Heart left ventricle (tissue), 16 donors: Measurements from ENCODE around the gene LIPG. TPM values are rescaled to one million over a fixed set of nuclear protein-coding genes. Genes with fewer than 3 reads are reported as not detected.

Experiments used
- ATAC-seq, 4 donors: fragments of 200-7000 bp; cut with Tn5 transposase; one replicate each; pipeline ENCODE4 v1.9.1; 2020 to 2022; ENCODE audit warnings: moderate library complexity in 4 of 4, mild to moderate bottlenecking in 3 of 4, moderate number of reproducible peaks in 1 of 4
- DNase-seq, 5 donors: peaks; one replicate each; pipeline ENCODE4 v3.0.0-alpha.2; 2020
- H3K27ac ChIP-seq, 12 donors: fragments of 200-600 bp; sonication (generic) in 4 of 12; one replicate each; pipeline versions ENCODE4 v1.5.0 to v1.8.0; 2016 to 2022; ENCODE audit warnings: mild to moderate bottlenecking in 2 of 12
- H3K27me3 ChIP-seq, 9 donors: fragments of 200-600 bp; sonication (generic) in 2 of 9; one replicate each; pipeline versions ENCODE4 v1.5.1 to v1.8.0; 2016 to 2022; ENCODE audit warnings: mild to moderate bottlenecking in 3 of 9
- H3K36me3 ChIP-seq, 9 donors: fragments of 200-600 bp; sonication (generic) in 2 of 9; one replicate each; pipeline versions ENCODE4 v1.5.0 to v1.8.0; 2018 to 2022; ENCODE audit warnings: mild to moderate bottlenecking in 2 of 9
- H3K4me1 ChIP-seq, 12 donors: fragments of 200-600 bp; sonication (generic) in 4 of 12; one replicate each; pipeline versions ENCODE4 v1.5.0 to v1.8.0; 2016 to 2022; ENCODE audit warnings: mild to moderate bottlenecking in 3 of 12
- H3K4me3 ChIP-seq, 12 donors: fragments of 200-600 bp; sonication (generic) in 4 of 12; one replicate each; pipeline versions ENCODE4 v1.5.0 to v1.8.0; 2017 to 2022; ENCODE audit warnings: mild to moderate bottlenecking in 9 of 12, moderate library complexity in 4 of 12
- H3K9me3 ChIP-seq, 12 donors: fragments of 200-600 bp; sonication (generic) in 4 of 12; one replicate each; pipeline versions ENCODE4 v1.5.0 to v1.8.0; 2016 to 2022; ENCODE audit warnings: mild to moderate bottlenecking in 1 of 12
- CTCF ChIP-seq, 12 donors: fragments of 200-600 bp; sonication (generic) in 4 of 12; IDR thresholded peaks; one replicate each; pipeline versions ENCODE4 v1.5.0 to v1.8.0; 2018 to 2022; ENCODE audit warnings: antibody characterized with exemption in 12 of 12, mild to moderate bottlenecking in 5 of 12
- POLR2A ChIP-seq, 2 donors: fragments of 450-650 bp; IDR thresholded peaks; one replicate each; pipeline ENCODE4 v1.6.1; 2017; ENCODE audit warnings: antibody characterized with exemption in 2 of 2, mild to moderate bottlenecking in 2 of 2, moderate library complexity in 2 of 2
- WGBS, 4 donors: extraction: QIAGEN DNeasy Blood & Tissue Kit in 2 of 4; methylation state at CpG; one replicate each; pipeline versions ENCODE4 v1.1.5 to v1.1.7; 2013 to 2018; 5-methylcytosine and 5-hydroxymethylcytosine counted together
- intact Hi-C, 10 donors: fragments of 100-400 bp; cut with DNase I; formaldehyde crosslinking; loops; one replicate each; pipeline versions ENCODE4 v1.11.1 to v1.14.2; 2022
- polyA plus RNA-seq, 2 donors: library from polyadenylated mRNA; stranded (reverse); fragments of 200-250 nt; gene quantifications; one replicate each; pipeline ENCODE4 v1.2.3, GENCODE V29; 2013
- total RNA-seq, 9 donors: library from RNA; depleted of rRNA in 2 of 9; stranded (reverse); fragments of >200 nt in 2 of 9; fragmentation: NEBNext Ultra II Directional in 3 of 9; extraction: Animal tissue kit (Norgen Biotek cat#: 25700) in 3 of 9; gene quantifications; one replicate each; pipeline versions ENCODE4 v1.1.0 to v1.2.4, GENCODE V29; 2016 to 2023
- donor health status: ischemic (EF 13 %, LVEDD 7.1; RV severe dilation, severe dysfunction).
- donor health status: healthy with polysubstance abuse.
- donor health status: DM: no; HTN: yes; CAD: no.
- donor health status: DM: no; HTN: no; CAD: no.
- donor health status: ischemic (EF 25% LVEDD 6.9; RV normal size, moderate dysfunction).
- donor health status: ischemic (EF 25% LVEDD 5.7; RV mildly dilated, moderate dysfunction).
- donor health status: healthy.
- donor health status: DM: yes; HTN: yes; CAD: no.
- donor health status: ischemic (EF 35%, LVEDD 5.7; RV mildly dilated, moderate dysfunction).
- donor health status: nonischemic (EF 11% LVEDD 7.7; RV severe dilation, severe dysfunction).
- donor health status: DM: yes; HTN: yes; CAD: no.
- donor health status: PGD.
- donor health status: ischemic (EF 29% LVEDD 5.4; RV normal size, mild dysfunction).
- donor health status: nonischemic (EF 23%, LVEDD 6.1; RV moderate dilation, normal function).

LIPG gene
- total and polyA plus RNA-seq, 11 donors, result 0.04 to 12.1 (median 1.1) TPM; not detected in 3

DNA sequence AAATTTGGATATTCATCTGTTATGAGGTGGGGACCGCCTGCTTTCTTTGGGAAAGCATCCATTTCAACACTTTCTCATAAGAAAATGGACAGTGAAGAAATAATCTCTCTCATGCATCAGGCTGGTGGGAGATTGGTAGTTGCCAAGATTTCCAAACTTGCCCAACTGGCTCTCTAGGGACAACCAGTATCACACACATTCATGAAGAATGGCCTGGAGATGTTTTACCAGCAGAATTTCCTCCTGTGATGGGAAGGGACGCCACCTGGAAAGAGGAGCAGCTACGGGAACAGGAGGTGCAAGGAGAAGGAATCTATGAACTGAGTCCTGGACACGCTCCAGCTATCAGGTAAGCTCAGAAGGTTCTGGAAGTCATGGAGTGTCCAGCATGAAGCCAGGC lies 39.4 kb downstream of the LIPG start:
- H3K4me1 ChIP-seq, result no peaks in the 10 kb centered on the region
- H3K36me3 ChIP-seq, result no peaks in the 10 kb centered on the region
- DNase-seq, result no peak
- intact Hi-C loops, result no loop called here
- no peak overlapping the region for H3K4me3 ChIP-seq
- no peak overlapping the region for H3K27ac ChIP-seq
- H3K9me3 ChIP-seq, result peaks cover 0 to 13% (median 4%) of the 10 kb centered on the region in 12 donors
- 86 to 92% (median 87%) methylated on average over 4 of the region's 4 CpGs for WGBS, 4 donors
- H3K27me3 ChIP-seq, result peaks cover 0 to 5% (median 0%) of the 10 kb centered on the region in 9 donors
- TF ChIP-seq POLR2A (IDR thresholded peaks at IDR 0.05) (no peak), CTCF (IDR thresholded peaks at IDR 0.05) (no peak)
- no peak for ATAC-seq

- peaks cover 0 to 7% (median 0%) of the 10 kb centered on the region in 9 donors for H3K27me3 ChIP-seq
- whole genome bisulfite sequencing, 4 donors, result 86 to 94% (median 87%) methylated on average over 4 of the region's 4 CpGs
- no peaks in the 10 kb centered on the region for H3K36me3 ChIP-seq
- no peak for ATAC-seq
- H3K27ac ChIP-seq, result no peak overlapping the region
- TF ChIP-seq CTCF (IDR thresholded peaks at IDR 0.05) (no peak), POLR2A (IDR thresholded peaks at IDR 0.05) (no peak)
- intact Hi-C loops, result no loop called here
- H3K4me1 ChIP-seq, result no peaks in the 10 kb centered on the region
- DNase-seq, result no peak
- peaks cover 0 to 13% (median 4%) of the 10 kb centered on the region in 12 donors for H3K9me3 ChIP-seq
- no peak overlapping the region for H3K4me3 ChIP-seq
These were observed 46.8 kb downstream of the LIPG start for GRCh38 chr18:49608366-49609255.

DNA sequence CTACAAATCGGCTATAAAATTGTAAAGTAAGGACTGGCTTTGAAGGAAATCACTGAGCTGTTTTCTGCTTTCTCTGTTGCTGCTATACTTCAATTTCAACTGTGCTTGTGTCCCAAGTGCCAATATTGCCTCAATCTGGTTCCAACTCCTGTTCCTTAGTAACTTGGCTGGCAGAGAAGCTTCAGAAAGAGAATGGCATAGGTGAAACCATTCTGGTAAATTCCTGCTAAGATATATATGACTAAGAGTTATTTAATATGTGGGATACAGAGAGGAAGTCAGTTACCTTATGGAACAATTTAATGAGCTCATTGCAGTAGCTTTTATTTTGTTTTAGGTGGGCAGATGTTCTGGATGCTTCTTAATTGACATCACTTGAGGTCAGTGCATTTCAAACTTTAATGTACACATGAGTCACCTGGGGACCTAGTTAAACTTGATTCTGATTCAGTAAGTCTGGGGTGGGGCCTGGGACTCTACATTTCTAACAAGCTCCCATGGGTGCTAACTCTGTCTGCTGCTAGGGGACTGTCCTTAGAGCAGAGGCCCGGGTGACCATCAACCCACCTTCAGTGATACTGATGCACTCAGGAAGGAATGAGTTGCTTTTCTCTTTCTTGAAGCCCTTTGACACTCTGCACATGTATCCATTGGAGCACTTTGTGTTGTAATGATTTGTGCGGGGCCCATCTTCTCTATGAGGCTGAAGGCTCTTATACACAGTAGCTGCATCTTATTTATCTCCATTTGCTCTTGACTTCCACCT lies 47.6 kb downstream of the LIPG start:
- Histone ChIP-seq H3K4me1 (no peaks in the 10 kb centered on the region), H3K27ac (no peak overlapping the region), H3K36me3 (no peaks in the 10 kb centered on the region), H3K4me3 (no peak overlapping the region), H3K9me3 (peaks cover 0 to 13% (median 4%) of the 10 kb centered on the region in 12 donors), H3K27me3 (peaks cover 0 to 13% (median 0%) of the 10 kb centered on the region in 9 donors)
- DNase-seq (no peak), ATAC-seq (no peak)
- 87 to 94% (median 91%) methylated on average over 3 of the region's 3 CpGs for WGBS, 4 donors
- no peak for TF ChIP-seq POLR2A (IDR thresholded peaks at IDR 0.05)
- TF ChIP-seq CTCF (IDR thresholded peaks at IDR 0.05), result no peak
- intact Hi-C loops, result no loop called here

DNA sequence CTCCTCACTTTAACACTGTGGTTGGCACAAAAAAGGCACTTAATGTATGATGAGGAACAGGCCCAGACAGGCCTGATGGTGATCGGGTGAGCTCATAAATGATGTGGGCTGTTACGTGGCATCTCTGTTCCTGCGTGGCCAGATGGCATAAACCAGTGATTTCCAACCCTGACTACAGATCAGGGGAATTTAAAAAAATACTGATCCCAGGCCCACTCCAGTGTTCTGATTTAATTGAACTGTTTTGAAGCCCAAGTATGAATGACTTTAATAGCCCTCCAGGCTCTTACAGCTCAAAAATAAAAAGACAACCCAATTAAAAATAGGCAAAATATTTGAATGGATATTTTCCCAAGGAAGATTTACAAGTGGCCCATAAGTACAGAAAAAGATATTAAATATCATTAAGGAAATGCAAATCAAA lies 48.2 kb downstream of the LIPG start:
- WGBS, 4 donors, result 93 to 95% (median 94%) methylated on average over 3 of the region's 3 CpGs
- Histone ChIP-seq H3K27ac (no peak overlapping the region), H3K9me3 (peaks cover 0 to 10% (median 4%) of the 10 kb centered on the region in 12 donors), H3K4me1 (no peaks in the 10 kb centered on the region), H3K36me3 (no peaks in the 10 kb centered on the region), H3K27me3 (peaks cover 0 to 13% (median 0%) of the 10 kb centered on the region in 9 donors), H3K4me3 (no peak overlapping the region)
- DNase-seq (no peak), ATAC-seq (no peak)
- intact Hi-C loops, result no loop called here
- TF ChIP-seq CTCF (IDR thresholded peaks at IDR 0.05), result no peak
- no peak for TF ChIP-seq POLR2A (IDR thresholded peaks at IDR 0.05)
